ENCODE results near the gene CDKAL1. TPM values are rescaled to one million over a fixed set of nuclear protein-coding genes. Genes with fewer than 3 reads are reported as not detected.
"Not testable (repeated sequence)": the region's sequence is repeated elsewhere in the genome, so short reads cannot be mapped to it uniquely, and the experiment has no call there.

CDKAL1 gene
- total RNA-seq, 1 donor from 2014 or later: 10.2 TPM

GRCh38 chr6:20542927-20543602 lies 8.8 kb downstream of the CDKAL1 start:
- ATAC-seq (ENCODE audit: poor library complexity): no peak
- no peak for DNase-seq
- intact Hi-C loops (cut with DNase I): no loop called here

DNA sequence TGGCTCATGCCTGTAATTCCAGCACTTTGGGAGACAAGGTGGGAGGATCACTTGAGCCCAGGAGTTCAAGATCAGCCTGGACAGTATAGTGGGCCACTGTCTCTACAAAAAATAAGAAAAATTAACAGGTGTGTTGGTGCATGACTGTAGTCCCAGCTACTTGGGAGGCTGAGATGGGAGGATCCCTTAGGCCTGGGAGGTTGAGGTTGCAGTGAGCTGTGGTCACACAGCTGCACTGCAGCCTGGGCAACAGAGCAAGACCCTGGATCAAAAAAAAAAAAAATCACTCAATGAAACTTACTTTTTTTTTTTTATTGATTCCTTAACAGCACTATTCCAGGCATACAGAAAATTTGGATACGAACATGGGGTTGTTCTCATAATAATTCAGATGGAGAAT lies 14.0 kb downstream of the CDKAL1 start:
- intact Hi-C loops (cut with DNase I): no loop called here
- ATAC-seq (ENCODE audit: poor library complexity) (no peak), DNase-seq (no peak)

GRCh38 chr6:20549398-20549797 lies 15.1 kb downstream of the CDKAL1 start:
- intact Hi-C loops (cut with DNase I); DNase-seq; ATAC-seq (ENCODE audit: poor library complexity): not testable (repeated sequence)

DNA sequence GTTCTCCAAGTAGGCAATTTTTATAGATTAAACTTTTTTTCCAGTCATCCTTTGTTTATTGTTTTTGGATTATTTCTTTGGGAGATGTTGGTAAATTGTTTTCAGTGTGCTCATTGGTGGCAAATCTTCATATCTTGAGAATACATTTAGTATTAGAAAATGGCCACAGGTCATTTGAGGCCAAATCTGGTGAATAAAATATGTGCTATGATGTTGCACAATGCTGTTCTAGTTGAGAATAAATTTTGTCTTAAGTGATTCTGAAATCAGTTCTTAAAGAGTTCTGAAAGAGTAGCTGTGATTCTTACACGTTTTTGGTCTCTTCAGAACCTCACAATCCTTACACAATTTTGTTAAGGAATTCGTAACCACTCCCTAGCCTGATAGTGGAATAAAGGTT lies 20.1 kb downstream of the CDKAL1 start:
- intact Hi-C loops (cut with DNase I): no loop called here
- no peak for DNase-seq
- ATAC-seq (ENCODE audit: poor library complexity): no peak

GRCh38 chr6:20554817-20555216 lies 20.6 kb downstream of the CDKAL1 start:
- no peak for ATAC-seq (ENCODE audit: poor library complexity)
- DNase-seq: no peak
- intact Hi-C loops (cut with DNase I): no loop called here

DNA sequence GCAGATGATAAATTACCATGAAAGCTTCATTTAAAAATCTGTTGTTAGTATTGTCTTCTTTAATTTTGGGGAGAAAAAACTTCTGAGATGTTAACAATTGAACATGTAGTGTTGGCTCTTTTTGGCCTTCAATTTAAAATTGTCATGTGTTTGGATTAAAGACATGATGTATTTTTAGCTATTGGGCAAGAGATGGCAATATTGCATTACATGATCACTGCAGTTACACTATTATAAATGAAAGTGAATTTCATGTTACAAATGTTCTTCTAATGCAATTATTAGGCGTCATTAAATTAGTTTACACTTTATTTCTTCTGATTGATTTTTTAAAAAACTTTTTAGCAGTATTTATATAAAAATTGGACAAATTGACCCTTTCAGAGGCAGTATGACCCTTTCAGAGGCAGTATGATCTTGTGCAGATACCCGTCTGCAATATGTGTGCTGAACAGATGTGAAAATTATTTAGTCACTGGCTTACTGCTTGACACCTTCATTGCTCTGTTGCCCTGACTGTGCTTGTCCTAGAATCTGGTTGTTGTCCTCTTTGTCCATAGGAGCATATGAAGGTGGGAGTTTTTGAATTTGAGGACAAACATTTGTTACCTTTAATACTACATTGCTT lies 25.8 kb downstream of the CDKAL1 start:
- DNase-seq: no peak
- no peak for ATAC-seq (ENCODE audit: poor library complexity)
- intact Hi-C loops (cut with DNase I): no loop called here

DNA sequence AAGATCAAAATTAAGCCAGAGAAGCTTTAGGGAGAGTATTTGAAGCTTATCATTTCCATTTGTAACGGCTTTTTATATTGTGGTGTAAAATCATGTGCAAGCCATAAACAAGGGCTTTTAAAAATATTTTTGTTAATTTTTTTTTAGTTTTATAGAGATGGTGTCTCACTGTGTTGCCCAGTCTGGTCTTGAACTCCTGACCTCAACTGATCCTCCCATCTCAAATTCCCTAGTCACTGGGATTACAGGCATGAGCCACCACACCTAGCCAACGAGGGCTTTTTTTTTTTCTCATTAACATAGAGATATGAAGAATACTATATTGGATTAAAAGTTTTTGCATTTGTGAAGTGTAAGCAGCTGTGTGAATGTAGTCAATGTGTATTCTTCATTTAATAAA lies 29.1 kb downstream of the CDKAL1 start:
- DNase-seq (no peak), ATAC-seq (ENCODE audit: poor library complexity) (no peak)
- intact Hi-C loops (cut with DNase I): no loop called here

DNA sequence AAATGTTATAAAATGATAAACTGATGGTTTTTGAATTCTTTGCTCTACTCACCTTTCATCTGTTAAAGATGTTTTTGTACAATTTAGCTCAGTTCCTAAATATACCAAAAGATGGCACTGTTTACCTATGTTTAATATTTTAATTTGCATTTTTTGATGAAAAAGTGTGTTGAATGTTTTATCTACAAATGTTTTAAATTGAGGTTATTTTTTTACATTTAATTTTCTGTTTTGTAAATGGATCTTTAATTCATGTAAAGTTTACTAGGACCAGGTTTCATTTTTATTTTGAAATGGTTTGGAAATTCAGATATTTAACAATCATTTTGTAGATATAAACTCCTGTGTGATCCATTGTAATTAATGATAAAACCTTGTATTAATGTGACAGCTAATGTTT lies 30.0 kb downstream of the CDKAL1 start:
- intact Hi-C loops (cut with DNase I): no loop called here
- no peak for ATAC-seq (ENCODE audit: poor library complexity)
- no peak for DNase-seq

DNA sequence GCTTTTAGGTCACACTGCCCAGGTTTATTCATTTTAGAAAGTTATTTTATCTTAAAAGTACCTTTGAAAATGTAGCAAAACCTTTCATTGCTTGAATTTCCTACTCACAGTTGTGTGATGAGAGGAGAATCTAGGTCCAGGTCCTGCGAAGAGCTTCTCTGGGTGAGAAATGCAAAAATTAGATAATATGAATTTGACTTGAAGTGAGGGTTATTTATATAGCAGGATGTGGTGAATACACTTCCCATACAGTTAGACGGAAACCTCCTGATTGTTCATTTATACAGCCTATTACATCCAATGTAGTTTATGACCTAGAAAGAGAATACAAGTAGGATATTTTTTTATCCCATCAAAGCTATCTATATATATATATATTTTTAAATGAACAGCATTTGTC lies 30.5 kb downstream of the CDKAL1 start:
- DNase-seq (no peak), ATAC-seq (ENCODE audit: poor library complexity) (no peak)
- intact Hi-C loops (cut with DNase I): no loop called here

DNA sequence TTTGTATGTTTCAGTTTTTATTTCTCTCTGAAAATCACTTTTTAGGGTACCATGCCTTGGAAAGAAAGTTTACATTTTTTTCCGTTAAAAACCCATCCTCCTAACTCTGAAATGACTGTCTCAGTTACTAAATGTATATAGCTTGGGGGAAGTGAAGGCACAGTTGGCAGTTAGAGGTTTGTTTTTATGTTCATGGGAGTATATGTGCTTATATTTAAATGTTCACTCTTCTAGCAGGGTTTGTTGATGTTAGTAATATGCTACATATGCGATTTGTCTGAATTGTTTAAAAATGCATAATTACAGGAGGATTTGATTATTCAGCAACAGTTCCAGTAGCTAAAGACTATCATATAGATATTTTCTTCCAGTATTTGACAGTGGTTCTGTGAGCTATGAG lies 31.1 kb downstream of the CDKAL1 start:
- intact Hi-C loops (cut with DNase I): no loop called here
- ATAC-seq (ENCODE audit: poor library complexity): no peak
- DNase-seq: no peak

GRCh38 chr6:20566109-20566508 lies 31.9 kb downstream of the CDKAL1 start:
- ATAC-seq (ENCODE audit: poor library complexity): no peak
- intact Hi-C loops (cut with DNase I): no loop called here
- no peak for DNase-seq

GRCh38 chr6:20569000-20569610 lies 34.8 kb downstream of the CDKAL1 start:
- DNase-seq (no peak), ATAC-seq (ENCODE audit: poor library complexity) (no peak)
- intact Hi-C loops (cut with DNase I): no loop called here

- ATAC-seq (ENCODE audit: poor library complexity) (no peak), DNase-seq (no peak)
- intact Hi-C loops (cut with DNase I): loop anchor here (5.0 kb wide), 1 partner anchor 1016 kb away; no protein-coding TSS in a partner anchor
These were observed 37.0 kb downstream of the CDKAL1 start for GRCh38 chr6:20571261-20571660.

DNA sequence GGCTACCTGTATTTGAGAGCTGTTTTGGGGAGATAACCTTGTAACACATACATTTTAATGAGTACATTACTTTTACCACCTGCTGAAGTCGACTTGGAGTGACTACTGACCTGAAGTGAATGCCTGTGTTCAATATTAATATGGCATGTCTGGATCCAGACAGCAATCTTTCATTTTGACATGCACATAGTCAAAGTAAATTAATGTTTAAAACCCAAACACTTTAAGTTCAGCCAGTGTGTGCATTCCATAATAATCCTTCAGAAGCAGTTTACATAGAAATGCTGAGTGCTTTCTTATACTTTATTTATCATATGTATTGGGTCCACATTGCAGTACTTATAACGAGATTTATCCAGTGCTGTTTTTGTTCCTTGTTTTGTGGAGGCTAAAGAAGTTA lies 38.0 kb downstream of the CDKAL1 start:
- ATAC-seq (ENCODE audit: poor library complexity) (no peak), DNase-seq (no peak)
- intact Hi-C loops (cut with DNase I): loop anchor here (5.0 kb wide), 1 partner anchor 1015 kb away; no protein-coding TSS in a partner anchor

DNA sequence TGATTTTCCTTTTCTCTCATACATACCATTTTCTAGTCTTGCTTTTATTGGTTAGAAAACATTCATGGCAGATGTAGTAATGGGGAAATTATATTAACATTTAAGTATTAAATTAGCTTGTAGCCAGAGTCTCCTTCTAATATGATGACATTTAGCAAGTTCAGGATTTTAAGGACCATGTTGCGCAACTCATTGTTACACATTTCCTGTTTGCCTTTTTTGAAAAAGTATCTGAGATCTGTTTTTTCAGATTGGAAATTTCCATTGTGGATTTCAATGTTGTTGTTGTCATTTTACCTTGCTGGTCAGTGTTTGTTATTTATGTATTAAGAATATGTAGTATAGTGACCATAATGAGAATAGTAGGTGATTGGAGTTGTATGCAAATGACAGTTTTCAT lies 38.7 kb downstream of the CDKAL1 start:
- no peak for ATAC-seq (ENCODE audit: poor library complexity)

GRCh38 chr6:20574355-20574754 lies 40.1 kb downstream of the CDKAL1 start:
- ATAC-seq (ENCODE audit: poor library complexity) (no peak), DNase-seq (no peak)
- intact Hi-C loops (cut with DNase I): loop anchor here (5.0 kb wide), 1 partner anchor 1013 kb away; no protein-coding TSS in a partner anchor

More for the DNA sequence above, 38.7 kb downstream of the CDKAL1 start:
- no peak for DNase-seq
- intact Hi-C loops (cut with DNase I): loop anchor here (5.0 kb wide), 1 partner anchor 1014 kb away; no protein-coding TSS in a partner anchor

DNA sequence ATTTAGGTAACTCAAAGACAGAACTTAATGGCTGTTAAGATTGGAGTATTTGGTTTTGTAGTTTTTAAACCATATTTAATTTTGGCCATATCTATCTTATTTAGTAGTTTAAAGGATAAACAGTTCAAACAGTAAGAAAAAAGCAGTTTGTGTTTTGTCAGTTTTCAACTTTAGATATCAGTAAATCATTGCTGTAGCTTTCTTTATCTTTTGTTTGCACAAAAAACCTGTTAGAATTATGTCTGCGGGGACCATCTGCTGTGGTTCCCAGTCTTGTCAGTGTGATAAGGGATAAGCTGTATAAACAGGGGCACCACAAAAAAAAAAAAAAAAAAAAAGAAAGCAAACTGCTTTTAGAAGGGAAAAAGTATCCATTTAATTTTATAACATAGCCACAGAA lies 40.9 kb downstream of the CDKAL1 start:
- no peak for DNase-seq
- no peak for ATAC-seq (ENCODE audit: poor library complexity)
- intact Hi-C loops (cut with DNase I): no loop called here

DNA sequence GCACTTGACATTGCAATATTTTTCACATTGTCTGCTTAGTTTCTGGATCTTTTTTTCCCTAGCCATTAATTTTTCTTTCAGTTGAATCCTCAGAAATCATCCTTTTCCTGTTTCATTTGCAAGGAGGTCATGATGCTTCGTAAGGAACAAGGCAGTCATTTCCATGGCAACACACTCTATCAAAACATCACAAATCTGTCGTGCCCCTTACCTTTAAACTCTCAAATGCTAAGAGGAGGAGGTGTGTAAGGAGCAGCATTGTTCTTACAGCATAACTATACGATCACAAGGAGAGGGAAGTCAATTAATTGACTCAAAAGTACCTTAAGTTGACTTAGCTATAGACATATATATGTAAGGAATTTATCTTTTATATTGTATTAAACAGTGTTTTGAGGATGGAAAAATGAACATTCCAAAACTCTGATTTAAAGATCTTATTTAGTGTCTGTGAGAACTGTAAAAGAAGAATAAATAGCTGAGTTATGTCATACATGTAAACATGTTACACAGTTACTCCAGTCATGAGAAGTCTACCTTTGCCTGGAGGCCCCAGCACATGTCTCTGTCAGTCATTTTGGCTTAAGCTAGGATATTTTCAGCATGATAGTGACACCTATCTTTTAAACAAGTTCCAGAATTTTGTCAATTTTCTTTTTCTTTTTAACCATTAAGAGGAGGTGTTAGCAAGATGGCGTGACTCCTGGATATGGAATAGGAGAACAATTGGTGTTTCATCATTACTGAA lies 41.6 kb downstream of the CDKAL1 start:
- ATAC-seq (ENCODE audit: poor library complexity) (no peak), DNase-seq (no peak)
- intact Hi-C loops (cut with DNase I): no loop called here

DNA sequence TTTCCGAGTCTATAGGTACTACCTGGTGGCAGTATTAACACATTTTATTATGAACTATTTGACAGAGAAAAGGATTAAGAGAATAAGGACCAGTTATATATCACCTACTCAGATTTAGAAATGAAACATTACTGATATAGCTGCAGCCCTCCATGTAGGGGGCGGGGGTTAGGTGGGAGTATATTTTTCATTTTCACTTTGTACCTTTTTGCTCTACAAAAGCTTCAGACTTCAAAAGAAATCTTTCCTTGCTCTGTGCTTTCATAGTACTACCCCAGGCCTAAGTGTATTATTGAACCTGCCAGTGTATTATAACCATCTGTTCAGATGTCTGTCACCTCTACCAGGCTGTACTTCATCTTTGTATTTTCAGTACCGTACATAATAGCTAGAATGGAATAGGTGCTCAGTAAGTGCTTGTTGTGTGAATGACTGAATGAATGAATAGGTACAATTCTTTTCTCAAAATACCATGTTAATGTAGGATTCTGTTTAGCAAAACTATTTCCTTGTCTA lies 43.0 kb downstream of the CDKAL1 start:
- intact Hi-C loops (cut with DNase I): no loop called here
- ATAC-seq (ENCODE audit: poor library complexity) (no peak), DNase-seq (no peak)
